ENCODE results near the gene KLF9.

DNA sequence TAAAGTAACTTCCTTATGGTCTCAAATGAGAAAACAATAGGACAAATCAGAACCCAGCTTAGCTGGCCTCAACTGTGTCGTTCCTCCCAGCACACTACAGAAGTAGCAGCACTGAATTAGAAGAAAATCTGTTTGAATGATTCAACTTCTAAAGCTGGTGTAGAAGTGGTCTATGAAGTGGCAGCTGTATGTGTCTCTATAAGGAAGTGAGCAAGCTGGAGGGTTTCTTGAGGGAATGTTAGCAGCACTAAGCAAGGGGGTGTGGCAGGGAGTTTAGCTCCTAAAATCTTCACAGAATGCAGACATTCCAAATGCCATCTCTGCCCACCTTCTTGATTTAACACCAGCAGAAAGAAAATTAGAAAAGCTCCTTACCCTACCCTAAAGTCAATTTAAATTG is 4.1 kb downstream of the KLF9 start:
- TF ChIP-seq, protein P1, sequence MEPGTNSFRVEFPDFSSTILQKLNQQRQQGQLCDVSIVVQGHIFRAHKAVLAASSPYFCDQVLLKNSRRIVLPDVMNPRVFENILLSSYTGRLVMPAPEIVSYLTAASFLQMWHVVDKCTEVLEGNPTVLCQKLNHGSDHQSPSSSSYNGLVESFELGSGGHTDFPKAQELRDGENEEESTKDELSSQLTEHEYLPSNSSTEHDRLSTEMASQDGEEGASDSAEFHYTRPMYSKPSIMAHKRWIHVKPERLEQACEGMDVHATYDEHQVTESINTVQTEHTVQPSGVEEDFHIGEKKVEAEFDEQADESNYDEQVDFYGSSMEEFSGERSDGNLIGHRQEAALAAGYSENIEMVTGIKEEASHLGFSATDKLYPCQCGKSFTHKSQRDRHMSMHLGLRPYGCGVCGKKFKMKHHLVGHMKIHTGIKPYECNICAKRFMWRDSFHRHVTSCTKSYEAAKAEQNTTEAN (CRISPR knock-in tag; IDR thresholded peaks at IDR 0.05), result no peak
- TF ChIP-seq, protein P2, sequence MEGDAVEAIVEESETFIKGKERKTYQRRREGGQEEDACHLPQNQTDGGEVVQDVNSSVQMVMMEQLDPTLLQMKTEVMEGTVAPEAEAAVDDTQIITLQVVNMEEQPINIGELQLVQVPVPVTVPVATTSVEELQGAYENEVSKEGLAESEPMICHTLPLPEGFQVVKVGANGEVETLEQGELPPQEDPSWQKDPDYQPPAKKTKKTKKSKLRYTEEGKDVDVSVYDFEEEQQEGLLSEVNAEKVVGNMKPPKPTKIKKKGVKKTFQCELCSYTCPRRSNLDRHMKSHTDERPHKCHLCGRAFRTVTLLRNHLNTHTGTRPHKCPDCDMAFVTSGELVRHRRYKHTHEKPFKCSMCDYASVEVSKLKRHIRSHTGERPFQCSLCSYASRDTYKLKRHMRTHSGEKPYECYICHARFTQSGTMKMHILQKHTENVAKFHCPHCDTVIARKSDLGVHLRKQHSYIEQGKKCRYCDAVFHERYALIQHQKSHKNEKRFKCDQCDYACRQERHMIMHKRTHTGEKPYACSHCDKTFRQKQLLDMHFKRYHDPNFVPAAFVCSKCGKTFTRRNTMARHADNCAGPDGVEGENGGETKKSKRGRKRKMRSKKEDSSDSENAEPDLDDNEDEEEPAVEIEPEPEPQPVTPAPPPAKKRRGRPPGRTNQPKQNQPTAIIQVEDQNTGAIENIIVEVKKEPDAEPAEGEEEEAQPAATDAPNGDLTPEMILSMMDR (IDR thresholded peaks at IDR 0.05), result no peak
- no peak for TF ChIP-seq TCF7 (CRISPR knock-in tag; IDR thresholded peaks at IDR 0.05; ENCODE audit: low read depth)

All from WTC11 (cell line).